Glomerular visceral epithelial cell (primary cell): Measurements from ENCODE around the gene RBM10.
A peak's percentile ranks its signal among the peaks of the same experiment; 100 is the strongest.
"Not testable (repeated sequence)": the region's sequence is repeated elsewhere in the genome, so short reads cannot be mapped to it uniquely, and the experiment has no call there.

Experiments used
- DNase-seq: peaks from one replicate; pipeline ENCODE4 v3.0.0-alpha.2; 2016; ENCODE audit errors: extremely low spot score

RBM10 gene, protein sequence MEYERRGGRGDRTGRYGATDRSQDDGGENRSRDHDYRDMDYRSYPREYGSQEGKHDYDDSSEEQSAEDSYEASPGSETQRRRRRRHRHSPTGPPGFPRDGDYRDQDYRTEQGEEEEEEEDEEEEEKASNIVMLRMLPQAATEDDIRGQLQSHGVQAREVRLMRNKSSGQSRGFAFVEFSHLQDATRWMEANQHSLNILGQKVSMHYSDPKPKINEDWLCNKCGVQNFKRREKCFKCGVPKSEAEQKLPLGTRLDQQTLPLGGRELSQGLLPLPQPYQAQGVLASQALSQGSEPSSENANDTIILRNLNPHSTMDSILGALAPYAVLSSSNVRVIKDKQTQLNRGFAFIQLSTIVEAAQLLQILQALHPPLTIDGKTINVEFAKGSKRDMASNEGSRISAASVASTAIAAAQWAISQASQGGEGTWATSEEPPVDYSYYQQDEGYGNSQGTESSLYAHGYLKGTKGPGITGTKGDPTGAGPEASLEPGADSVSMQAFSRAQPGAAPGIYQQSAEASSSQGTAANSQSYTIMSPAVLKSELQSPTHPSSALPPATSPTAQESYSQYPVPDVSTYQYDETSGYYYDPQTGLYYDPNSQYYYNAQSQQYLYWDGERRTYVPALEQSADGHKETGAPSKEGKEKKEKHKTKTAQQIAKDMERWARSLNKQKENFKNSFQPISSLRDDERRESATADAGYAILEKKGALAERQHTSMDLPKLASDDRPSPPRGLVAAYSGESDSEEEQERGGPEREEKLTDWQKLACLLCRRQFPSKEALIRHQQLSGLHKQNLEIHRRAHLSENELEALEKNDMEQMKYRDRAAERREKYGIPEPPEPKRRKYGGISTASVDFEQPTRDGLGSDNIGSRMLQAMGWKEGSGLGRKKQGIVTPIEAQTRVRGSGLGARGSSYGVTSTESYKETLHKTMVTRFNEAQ

DNA sequence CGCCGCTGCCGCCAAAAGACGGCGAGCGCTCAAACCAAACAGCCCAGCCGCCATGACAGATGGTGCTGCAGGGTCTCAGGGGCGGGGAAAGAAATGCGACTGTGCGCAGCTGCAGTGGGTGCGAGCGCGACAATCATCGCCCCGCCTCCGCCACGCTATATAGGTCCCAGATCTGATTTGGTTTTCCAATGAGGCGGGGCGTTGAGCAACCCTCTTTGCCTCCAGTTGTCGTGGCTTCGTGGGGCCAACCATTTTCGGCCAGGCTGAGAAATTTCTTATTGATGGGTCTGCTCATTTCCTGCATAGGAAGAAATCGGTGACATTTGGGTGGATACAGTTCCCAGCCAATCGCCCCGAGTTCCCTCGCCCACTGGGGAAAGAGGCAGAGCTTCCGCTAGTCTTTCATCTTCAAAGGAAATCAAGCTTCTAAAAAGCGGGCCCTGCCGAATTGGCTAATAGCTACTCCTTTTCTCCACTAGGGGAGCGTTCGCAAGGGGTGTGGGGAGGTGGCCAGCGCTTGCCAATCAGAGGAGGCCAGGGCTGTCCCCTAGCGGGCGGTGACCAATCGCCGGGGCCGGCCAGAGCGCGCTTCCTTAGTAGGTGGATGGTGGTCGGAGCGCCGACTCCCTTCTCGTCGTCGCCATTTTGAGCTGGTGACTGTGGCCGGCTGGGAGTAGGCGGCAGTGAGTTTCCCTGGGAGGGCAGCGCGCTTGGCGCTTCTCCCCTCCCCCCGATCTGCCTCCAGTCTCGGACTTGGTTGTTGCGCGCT lies at the start of gene RBM10, which contains the start of gene NDUFB11:
Gene RBM10 (plus strand): TSS at position 596 of the 769 bp plus-strand sequence. CDS start 2,261 bp downstream, outside the sequence.
Gene NDUFB11 (minus strand): TSS at position 77 of the 769 bp plus-strand sequence. CDS start 23 bp downstream, at position 54.
- peak; percentile 93 for DNase-seq

DNA sequence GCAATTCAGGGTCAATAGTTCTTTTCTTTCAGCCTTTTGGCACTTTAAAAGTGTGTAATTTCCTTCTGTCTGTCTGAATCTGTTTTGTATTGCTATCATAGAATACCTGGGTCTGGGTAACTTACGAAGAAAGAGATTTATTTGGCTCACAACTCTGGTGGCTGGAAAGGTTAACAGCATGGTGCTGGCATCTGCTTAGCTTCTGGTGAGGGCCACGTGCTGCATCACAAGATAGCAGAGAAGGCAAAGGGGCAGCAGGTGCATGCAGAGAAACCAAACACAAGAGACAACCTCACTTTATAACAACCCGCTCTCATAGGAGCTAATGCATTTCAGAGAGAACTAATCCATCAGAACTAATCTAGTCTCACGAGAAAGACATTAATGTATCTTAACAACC lies 48.0 kb upstream of the RBM10 start:
- DNase-seq, result no peak

DNA sequence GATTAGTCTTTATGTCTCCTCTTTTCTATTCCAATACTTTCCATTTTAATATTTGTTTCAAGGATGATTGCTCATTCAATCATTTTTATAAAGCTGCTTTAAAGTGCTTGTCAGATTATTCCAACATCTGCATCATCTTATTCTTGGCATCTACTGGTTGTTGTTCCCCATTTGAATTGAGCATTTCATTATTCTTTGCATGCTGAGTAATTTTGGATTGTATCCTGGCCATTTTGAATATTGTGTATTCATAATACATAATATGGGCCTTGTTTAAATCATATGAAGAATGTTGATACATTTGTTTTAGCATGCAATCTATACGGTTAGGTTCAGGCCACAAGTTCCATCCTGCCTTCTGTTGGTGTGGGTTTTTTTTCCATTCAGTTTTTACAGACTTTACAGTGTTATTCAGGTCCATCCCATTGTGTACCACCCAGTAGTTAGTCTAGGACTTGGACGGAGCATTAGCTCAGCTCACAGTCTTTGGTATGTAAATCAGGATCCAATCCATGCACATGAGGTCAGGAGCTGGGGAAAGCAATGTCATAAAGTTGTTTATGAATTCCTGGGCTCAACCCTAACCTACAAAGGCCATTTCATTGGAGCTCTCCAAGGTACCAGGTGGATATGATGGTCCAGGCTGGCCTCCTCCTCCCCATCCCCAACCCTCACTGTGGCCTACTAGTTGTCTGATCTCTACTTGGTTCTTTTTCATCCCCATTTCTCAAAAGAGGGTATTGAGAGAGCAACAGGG lies 46.5 kb upstream of the RBM10 start:
- DNase-seq, result no peak

DNA sequence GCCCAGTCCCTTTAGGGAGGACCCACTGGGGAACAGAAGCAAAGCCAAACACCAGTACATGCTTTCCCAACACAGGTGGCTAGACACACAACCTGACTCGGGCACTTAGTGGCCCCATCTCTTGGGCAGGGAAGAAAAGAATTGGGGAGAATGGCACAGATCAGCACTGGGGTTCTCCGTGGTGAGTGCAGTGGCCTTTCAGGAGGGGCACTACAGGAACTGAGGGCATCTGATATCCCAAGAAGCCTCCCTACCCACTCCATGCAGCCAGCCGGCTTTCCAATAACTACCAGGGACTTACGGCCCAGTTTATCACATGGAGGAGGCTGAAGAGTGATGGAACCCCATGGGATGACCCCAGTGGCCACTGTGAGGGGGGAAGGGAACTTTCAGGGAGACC lies 43.8 kb upstream of the RBM10 start:
- DNase-seq, result no peak

DNA sequence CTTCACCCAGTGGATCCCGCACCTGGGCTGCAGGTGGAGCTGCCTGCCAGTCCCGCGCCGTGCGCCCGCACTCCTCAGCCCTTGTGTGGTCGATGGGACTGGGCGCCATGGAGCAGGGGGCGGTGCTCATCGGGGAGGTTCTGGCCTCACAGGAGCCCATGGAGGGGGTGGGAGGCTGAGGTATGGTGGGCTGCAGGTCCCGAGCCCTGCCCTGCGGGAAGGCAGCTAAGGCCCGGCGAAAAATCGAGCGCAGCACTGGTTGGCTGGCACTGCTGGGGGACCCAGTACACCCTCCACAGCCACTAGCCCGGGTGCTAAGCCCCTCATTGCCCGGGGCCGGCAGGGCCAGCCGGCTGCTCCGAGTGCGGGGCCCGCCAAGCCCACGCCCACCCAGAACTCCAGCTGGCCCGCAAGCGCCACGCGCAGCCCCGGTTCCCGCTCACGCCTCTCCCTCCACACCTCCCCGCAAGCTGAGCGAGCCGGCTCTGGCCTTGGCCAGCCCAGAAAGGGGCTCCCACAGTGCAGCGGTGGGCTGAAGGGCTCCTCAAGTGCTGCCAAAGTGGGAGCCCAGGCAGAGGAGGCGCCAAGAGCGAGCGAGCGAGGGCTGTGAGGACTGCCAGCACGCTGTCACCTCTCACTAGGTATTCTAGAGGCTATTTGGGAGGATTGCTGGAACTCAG lies 33.9 kb upstream of the RBM10 start:
- not testable (repeated sequence) for DNase-seq

DNA sequence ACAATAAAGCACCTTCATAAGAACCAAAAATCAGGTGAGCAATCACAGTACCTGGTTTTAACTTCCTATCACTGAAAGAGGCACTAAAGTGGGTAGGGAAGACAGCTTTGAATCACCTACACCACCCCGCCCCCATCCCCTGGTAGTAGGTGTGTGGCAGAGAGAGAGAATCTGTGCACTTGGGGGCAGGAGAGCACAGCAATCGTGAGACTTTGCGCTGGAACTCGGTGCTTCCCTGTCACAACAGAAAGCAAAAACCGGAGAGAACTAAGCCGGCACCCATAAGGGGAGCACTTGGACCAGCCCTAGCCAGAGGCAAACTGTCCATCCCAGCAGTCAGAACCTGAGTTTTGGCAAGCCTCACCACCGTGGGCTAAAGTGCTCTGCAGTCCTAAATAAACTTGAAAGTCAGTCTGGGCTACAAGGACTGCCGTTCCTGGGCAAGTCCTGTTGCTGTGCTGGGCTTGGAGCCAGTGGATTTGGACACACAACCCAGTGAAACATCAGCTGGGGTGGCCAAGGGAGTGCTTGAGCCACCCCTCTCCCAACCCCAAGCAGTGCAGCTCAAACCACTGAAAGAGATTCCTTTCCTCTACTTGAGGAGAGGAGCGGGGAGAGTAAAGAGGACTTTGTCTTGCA lies 32.6 kb upstream of the RBM10 start:
- no peak for DNase-seq

DNA sequence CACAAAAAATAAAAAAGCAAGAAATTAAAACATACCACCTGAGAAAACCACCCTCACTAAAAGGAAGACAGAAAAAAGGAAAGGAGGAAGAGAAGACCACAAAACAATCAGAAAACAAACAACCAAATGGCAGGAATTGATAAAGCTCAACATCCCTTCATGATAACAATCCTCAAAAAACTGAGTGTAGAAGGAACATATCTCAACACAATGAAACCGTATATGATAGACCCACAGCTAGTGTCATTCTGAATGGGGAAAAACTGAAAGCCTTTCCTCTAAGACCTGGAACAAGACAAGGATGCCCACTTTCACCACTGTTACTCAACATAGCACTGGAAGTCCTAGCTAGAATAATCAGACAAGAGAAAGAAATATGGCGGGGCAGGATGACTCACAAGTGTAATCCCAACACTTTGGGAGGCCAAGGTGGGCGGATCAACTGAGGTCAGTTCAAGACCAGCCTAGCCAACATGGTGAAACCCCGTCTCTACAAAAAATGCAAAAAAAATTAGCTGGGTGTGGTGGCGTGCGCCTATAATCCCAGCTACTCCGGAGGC lies 28.4 kb upstream of the RBM10 start:
- DNase-seq, result not testable (repeated sequence)

DNA sequence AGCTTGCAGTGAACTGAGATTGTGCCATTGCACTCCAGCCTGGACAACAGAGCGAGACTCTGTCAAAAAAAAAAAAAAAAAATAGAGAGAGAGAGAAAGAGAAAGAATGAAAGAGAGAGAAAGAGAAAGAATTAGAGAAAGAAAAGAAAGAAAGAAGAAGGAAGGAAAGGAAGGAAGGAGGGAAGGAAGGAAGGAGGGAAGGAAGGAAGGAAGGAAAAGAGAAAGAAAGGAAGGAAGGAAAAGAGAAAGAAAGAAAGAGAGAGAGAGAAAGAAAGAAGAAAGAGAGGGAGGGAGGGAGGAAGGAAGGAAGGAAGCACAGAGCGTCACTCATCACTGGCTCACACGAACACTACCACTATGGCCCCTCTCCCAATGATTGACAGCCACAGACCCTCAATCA lies 20.6 kb upstream of the RBM10 start:
- not testable (repeated sequence) for DNase-seq

DNA sequence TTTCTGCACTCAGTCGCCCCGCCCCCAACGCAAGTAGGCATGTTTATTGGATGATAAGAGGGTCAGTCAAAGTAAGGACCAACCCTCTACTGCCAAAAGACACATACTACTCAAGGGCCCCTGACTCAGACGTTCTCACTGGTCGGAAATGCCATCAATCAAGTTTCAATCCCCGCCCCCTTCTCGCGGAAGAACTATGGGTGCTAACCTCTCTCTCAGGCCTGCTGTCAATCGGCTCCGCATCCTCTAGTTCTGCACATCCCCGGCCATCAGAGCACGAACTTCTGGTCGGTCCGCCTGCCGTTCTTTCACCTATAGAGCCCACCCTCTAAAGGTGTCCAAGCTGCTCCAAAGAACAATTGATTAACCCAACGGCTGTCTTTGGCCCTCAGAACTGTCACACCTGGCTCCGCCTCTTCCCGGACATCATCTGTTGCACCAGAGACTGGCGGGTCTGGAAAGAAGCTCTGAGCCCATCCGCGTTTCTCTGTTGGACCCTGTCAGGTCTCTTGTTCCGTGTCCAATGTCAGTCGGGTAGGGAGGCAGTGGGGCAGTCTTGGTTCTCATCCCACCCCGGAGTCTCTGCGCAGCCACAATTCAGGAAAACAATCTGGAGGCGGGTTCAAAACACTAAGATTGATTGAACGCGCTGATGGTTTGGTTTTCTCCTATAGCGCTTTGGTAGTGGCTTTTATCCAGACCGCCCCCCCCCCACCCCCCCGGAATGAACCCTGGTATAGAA lies 15.7 kb upstream of the RBM10 start:
- DNase-seq, result peak; percentile 96

DNA sequence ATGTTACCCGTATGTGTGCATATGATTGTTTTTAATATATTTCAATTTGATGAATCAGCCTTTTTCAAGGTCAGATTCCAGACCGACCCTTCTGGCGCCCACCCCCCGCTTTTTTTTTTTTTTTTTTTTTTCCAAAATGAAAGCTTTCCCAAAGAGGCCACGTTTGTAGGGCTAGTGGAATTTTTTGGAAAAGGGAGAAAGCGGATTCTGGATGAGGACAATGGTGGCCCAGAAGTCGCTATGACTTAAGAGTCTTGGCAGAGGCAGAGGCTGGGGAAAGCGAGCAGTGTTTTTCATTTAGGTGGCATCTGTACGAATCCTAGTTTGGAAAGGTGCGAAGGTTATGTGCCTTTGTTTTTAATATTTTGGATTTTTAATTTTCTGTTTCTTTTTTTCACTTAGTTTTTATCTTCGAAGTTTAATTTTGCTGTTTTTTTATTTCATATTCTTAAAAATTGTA lies 15.1 kb upstream of the RBM10 start:
- DNase-seq, result no peak

DNA sequence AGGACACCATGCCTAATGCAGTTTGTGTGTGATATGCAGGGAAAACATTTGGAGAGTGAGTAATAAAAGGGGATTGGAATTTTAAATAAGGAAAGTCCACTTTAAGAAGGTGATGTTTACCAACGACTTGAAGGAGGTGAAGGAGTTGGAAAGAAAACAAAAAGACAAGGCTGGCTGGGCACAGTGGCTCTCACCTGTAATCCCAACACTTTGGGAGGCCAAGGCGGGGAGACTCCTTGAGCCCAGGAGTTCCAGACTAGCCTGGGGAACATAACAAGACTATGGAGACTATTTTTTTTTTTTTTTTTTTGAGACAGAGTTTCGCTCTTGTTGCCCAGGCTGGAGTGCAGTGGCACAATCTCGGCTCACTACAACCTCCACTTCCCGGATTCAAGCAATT lies 11.5 kb upstream of the RBM10 start:
- DNase-seq, result no peak

DNA sequence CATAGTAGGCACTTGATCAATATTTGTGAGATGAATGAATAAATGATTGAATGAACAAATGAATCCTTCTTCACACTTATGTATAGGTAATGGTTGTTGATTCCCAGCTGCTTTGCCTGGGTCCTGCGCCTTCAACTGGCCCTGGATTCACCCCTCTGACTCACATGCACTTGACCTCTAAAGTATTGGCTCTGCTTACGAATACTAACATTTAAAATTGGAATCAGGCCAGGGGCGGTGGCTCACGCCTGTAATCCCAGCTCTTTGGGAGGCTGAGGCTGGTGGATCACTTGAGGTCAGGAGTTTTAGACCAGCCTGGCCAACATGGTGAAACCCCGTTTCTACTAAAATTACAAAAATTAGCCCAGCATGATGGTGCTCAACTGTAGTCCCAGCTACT lies 9.4 kb upstream of the RBM10 start:
- DNase-seq, result not testable (repeated sequence)

DNA sequence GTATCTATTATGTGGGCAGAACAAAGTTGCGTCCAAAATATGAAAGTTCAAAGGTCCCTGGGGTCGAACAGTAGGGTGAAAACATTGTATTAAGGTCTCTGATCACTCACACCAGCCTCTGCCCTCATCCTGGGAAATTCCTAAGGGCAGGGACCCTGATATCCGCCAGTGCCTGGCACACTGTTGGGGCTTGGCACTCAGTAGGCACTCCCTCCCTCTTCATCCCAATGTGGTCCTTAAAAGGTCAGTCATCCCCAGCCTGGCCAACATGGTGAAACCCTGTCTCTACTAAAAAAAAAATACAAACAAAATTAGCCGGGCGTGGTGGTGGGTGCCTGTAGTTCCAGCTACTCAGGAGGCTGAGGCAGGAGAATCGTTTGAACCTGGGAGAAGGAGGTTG lies 6.8 kb upstream of the RBM10 start:
- no peak for DNase-seq

DNA sequence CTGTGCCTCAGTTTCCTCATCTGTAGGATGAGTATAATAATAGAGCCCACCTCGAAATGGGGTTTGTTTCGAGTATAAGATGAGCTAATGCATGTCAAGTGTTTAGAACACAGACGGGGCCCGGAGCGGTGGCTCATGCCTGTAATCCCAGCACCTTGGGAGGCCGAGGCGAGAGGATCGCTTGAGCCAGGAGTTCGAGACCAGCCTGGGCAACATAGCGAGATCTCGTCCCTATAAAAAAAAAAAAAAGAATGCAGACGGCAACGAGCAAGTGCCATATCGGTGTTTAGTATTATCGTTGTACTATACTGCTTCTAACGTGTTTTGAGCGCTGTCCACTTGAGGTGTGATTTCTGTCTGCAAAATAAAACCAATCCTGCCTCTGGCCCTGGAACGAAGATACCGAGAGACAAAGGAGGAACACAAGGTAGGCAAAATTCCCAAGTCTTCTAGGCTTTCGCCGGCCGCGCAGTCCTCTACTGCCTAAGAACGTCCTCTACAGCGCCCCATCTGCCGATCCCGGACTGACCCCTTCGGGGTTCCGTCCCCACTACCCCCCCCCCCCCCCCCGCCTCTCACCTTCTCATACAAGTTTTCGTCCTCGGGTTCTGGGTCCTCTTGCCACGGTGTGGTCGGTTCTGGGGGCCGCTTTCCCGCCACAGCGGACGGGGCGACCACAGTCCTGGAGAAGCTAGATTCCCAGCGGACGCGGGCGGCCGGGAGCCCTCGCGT lies 961 bp upstream of the RBM10 start:
- no peak for DNase-seq

DNA sequence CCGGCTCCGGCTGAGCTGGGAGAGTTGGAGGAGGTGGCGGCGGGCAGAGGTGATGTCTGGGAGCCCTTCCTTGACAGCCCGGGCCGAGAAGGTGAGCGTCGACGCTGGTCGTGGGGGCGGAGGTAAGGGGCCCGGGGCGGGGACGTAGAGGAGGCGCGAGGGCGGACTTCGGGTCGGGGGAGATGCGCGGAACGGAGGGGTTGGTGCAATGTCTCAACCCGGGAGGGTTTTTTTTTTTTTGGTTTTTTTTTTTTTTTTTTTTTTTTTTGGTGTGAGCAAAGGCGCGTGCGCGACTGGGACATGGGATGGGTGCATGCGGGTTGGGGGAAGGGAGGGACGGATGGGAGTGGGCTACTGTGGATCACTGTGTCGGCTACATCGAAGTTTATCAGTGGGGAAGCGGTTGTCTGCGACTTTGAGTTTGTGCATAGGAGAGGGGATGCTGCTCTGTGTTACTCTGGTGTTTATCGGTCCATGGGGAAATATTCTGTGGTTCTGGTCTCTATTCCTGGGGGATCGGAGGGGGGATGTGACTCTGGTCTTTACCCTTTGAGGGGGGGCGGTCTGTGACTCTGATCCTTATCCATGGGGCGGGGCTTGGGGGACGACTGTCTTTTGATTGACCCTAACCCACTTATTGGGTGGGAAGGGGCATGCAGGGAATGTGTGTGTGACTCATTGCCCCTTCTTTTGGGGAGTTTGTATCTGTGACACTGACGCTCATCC lies 537 bp downstream of the RBM10 start:
- no peak for DNase-seq

DNA sequence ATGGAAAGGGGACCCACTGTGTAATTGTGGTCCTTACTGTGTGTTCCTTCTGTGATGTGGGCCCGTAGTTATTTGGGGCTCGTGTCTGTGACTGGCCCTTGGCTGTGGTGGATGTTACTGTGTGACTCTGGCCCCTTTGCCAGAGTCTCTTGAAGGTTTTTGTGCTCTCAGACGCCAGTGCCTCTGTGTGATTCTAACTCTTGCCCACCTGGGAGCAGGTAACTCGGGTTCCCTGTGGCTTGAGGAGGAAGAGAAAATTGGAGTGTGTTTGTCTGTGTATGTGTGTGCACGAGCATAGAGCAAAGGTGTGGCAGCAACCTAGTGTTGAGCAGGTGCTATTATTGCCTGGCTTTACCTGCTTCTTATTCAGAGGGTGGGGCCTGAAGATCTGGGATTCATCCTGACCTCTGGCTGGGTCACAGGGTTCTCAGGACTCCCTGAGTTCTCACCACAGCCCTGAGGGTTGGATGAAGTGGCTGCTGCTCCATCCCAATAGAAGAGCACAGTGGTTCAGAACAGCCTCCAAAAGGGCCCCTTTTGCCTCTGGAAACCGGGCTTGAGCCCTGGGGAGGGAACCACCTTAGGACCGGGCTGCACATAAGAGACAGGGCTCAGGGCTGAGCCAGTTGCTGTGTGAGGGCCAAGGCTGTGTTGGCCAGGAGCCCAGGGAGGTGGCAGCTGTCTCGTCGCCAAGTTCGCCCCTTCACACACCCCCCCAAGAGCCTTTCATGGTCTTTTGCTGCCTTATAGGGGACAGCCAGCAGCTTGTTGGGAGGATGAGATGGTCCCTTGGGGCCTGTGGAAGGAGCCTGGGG lies 1.3 kb downstream of the RBM10 start:
- DNase-seq, result no peak
